ENCODE data around the gene OVAAL.

OVAAL gene

GRCh38 chr1:180558664-180559063 is at the start of gene OVAAL:
Gene OVAAL (plus strand): TSS chr1:180558964.
- no peak for DNase-seq

GRCh38 chr1:180510882-180511281 is 47.9 kb upstream of the OVAAL start:
- no peak for DNase-seq

GRCh38 chr1:180513531-180513930 is 45.2 kb upstream of the OVAAL start:
- DNase-seq = no peak

DNA sequence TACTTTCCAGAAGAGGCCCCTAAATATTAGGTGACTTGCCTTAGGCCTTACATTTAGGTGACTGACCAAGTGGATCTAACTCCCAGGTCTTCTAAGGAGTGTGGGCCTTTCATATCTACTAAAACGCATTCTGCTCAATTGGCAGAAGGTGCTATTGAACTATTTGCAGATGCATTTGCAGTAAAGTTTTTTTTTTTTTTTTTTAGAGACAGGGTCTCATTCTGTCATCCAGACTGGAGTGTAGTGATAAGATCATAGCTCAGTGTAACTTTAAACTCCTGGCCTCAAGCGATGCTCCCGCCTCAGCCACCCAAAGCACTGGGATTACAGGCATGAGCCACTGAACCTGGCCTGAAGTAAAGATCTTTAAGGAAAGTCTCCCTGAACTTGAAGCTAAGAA is 43.4 kb upstream of the OVAAL start:
- DNase-seq = no peak

GRCh38 chr1:180515857-180516388 is 42.8 kb upstream of the OVAAL start:
- DNase-seq = peak; percentile 70

GRCh38 chr1:180519846-180520245 is 38.9 kb upstream of the OVAAL start:
- DNase-seq = no peak

DNA sequence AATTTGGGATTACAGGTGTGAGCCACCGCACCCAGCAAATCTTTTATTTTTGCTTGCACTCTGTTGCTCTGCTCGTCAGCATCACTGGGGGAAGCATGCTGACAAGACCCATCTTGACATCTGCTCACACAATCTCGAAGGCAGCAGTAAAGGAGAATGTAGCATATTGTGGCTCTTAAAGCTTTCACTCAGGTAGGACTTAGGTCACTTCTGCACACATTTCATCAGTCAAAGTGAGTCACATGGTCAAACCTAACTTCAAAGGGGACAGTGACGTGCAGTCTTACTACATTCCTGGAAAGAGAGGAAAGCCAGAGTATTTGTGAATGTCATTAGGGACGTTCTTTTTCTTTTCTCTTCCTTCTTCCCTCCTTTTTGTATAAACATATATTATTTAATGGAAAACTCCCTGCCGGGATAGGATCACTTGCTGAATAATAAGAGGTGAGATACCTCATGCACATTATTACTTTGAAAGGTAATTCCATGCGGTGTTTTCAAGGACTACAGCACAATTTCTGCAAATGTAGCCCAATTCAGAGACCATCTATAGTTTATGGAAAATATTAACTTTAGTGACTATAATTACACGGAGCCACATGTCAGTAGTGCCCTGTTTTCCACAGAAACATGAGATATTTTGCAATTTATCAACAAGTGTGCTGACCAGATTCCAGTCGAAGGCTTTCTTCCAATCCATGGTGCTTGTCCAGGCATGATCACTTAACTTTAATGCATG is 37.1 kb upstream of the OVAAL start:
- DNase-seq = no peak

- no peak for DNase-seq
Observed at GRCh38 chr1:180522213-180522515, 36.6 kb upstream of the OVAAL start.

DNA sequence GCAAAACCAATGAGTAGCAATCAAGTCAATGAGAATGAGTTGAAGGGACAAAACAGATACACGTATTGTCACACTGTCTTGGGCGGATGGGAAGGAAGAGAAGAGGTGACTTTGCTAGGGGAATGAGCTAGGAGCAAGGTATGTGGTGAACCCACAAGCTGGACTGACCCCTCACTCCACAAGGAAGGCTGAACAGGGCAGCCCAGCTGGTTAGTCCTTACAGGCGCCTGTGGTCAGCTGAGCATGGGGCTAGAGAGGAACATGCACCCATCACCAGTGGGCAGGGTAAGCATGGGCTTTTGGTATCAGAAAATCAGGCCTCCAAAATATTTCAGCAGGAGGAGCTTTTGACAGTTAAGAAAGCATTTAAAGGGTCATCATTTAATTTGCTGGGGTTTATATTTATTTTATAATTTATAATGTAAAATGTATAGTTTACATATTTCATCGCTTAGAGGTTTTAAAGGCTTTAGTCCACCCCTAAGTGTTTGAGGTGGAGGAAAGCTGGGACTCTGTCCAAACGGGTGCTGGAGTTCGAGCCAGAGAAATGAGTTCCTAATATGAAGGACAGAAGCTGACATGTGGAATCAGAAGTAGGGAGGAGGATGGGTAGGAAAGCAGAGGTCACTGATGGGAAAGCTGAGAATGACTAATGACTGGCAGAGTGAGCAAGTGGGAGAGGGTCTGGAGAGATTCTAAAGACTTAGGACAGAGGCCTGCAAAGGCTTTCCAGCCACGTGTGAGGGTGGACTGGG is 34.4 kb upstream of the OVAAL start:
- DNase-seq = no peak

- DNase-seq = no peak
Observed at GRCh38 chr1:180524915-180525714, 33.6 kb upstream of the OVAAL start.

GRCh38 chr1:180525715-180526039 is 33.1 kb upstream of the OVAAL start:
- DNase-seq = no peak

DNA sequence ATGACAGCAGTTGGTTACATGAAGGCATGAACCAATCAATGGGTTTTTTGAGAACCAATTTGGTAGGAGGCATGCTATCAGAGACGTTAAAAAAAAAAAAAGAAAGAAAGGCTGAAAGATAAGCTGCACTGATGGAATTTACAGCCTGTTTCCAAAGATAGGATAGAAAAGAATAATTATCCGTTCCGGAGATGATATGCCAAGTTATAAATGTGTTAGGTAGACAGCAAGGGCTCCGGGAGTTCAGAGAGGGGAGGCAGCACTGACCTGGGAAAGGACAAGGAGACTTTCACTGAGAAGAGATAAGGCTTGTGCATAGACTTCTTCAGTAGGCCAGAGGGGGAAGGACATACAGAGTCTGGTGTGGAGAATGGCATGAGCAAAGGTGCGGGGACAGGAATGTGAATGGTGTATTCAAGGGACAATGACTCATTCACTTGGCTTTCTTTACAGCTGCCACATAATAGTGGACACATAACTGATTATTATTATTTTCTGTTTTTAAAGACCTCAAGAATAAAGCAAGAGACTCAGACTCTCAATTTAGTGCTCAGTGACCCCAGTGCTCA is 31.6 kb upstream of the OVAAL start:
- no peak for DNase-seq

DNA sequence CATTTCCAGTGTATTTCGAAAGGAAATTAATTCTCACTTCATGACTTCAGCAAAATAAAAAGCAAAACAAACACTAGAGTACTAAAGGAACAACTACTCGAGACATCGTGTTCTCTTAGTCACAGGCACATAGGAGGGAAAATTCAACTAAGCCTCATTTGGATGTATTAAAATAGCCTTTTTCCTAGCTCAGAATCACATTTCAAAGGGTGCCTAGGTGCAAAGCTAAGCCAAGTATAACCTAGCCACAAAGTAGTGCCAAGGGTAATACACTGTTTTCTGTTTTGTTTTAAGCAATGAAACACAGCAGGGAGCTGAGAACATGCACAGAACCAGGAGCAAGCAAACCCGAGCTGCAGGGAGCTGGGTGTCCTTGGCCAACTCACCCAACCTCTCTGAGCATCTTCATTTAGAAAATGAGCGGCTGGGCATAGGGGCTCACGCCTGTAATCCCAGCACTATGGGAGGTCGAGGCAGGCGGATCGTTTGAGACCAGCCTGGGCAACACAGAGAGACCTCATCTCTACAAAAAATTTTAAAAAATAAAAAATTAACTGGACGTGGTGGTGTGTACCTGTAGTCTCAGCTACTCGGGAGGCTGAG is 29.8 kb upstream of the OVAAL start:
- DNase-seq = no peak

DNA sequence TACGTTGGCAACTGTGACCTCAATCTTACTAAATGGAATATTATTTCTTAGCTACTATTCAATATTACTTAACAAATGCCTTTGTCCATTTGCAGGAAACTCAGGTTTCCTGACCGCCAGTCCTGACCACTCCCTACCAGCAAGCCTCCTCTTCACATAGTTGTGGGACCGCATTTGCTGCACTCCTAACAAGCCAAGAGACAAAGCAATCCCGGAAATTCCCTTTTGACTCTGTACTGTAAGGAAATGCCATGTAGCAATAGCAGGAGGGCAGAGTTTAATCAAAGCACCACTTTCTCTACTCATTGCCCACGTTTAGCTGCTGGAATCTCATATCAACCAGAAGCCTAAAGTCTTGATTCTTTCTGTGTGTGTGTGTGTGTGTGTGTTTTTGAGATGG is 28.3 kb upstream of the OVAAL start:
- no peak for DNase-seq

DNA sequence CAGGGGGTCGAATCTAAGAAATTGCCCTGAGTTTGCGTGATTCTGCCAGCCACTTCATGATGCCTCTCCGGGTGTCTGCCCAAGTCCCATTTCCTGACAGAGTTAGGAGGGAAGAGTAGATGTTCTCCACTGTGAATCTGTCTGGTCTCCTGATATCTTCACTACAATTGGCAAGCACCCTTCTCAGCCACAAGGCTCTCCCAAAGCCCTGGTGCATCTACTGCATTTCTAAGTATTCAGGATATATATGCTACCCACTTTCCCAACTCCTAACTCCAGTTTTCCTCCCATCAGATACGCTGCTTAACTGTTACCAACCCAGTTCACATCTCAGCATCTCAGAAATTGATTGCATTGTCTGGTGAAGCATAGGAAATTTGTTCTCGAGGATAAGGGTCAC is 25.9 kb upstream of the OVAAL start:
- DNase-seq = no peak

DNA sequence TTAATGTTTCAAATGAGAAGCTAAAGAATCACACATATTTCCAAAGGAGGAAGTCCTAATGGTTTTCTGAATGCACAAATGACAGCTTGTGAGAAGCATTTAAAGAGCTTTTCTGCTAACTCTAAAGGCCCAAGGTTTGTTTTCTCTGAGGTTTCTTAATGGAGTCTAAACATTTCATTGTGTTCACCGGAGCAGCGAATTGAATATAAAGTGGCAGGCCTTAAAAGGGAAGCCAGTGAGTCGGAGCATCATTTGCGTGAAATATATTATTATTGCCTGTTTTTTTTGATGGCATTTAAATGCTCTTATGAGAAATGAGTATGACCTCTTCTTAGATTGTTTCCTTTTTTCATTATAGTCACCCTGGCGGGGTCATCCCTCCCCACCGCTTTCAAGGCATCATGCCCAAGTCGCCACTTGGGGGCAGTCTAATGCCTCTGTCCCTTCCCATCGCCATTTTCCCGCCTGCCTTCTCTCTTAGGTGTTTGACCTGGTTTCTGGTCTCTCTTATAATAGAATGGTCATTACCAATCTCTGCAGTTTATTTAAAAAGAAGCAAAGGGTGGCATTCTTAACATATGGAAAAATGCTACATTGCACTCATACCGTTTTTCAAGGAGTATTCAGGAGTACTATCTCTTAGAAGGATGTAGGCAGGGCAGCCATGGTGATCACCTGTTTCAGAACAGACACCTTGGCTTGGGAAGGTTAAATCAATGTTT is 25.3 kb upstream of the OVAAL start:
- peak; percentile 82 for DNase-seq

GRCh38 chr1:180534214-180534613 is 24.6 kb upstream of the OVAAL start:
- peak; percentile 23 for DNase-seq

- DNase-seq = no peak
Observed at GRCh38 chr1:180535418-180535999, 23.3 kb upstream of the OVAAL start.

DNA sequence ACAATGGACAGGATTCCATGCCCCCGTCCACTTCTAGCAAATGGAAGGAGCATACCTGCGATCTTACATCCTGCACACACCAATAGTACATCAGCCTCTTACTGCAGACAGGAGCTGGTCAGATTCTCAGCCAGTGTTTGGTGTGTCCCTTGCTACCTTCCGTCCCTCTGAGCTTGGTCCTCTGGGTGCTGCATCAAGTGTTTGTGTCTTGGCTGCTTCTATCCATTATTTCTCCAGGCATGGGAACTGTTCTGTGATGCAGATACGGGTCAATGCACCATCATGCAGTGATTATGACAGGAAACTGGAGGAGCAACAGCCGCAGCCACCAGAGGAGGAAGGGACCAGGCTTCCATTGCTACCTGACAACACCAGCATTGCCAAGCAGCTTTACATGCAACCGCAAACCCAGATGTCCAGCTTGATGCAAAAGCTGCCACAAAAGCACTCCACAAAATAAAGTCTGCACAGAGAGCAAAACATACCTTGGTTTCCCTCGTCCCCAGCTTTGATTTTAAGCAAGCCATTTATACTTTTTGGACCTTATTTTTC is 21.9 kb upstream of the OVAAL start:
- no peak for DNase-seq

- peak; percentile 21 for DNase-seq
Observed at GRCh38 chr1:180539136-180539535, 19.6 kb upstream of the OVAAL start.
